ENCODE data around the gene ESYT3.

- TF ChIP-seq, protein P1, sequence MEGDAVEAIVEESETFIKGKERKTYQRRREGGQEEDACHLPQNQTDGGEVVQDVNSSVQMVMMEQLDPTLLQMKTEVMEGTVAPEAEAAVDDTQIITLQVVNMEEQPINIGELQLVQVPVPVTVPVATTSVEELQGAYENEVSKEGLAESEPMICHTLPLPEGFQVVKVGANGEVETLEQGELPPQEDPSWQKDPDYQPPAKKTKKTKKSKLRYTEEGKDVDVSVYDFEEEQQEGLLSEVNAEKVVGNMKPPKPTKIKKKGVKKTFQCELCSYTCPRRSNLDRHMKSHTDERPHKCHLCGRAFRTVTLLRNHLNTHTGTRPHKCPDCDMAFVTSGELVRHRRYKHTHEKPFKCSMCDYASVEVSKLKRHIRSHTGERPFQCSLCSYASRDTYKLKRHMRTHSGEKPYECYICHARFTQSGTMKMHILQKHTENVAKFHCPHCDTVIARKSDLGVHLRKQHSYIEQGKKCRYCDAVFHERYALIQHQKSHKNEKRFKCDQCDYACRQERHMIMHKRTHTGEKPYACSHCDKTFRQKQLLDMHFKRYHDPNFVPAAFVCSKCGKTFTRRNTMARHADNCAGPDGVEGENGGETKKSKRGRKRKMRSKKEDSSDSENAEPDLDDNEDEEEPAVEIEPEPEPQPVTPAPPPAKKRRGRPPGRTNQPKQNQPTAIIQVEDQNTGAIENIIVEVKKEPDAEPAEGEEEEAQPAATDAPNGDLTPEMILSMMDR (conservative IDR thresholded peaks at IDR 0.05; ENCODE audit: low read depth in 2 of 2), result no peak
- no peak for TF ChIP-seq EZH2 (IDR thresholded peaks at IDR 0.05; ENCODE audit: low read depth, unreplicated experiment)
- TF ChIP-seq POLR2AphosphoS5 (IDR thresholded peaks at IDR 0.05; ENCODE audit: low read depth), result no peak
These were observed 7.3 kb downstream of the ESYT3 start for GRCh38 chr3:138441742-138442141.
